Fibroblast of skin of abdomen (primary cell): ENCODE results near the gene ST6GALNAC3.

Experiments
- DNase-seq: peaks from one replicate; pipeline ENCODE4 v3.0.0-alpha.2; 2013

The ST6GALNAC3 gene

GRCh38 chr1:76659171-76659940, 584.8 kb downstream of the ST6GALNAC3 start:
- DNase-seq, result peak; percentile 62

GRCh38 chr1:76661531-76661930, 587.0 kb downstream of the ST6GALNAC3 start:
- no peak for DNase-seq

GRCh38 chr1:76666499-76666898, 592.0 kb downstream of the ST6GALNAC3 start:
- no peak for DNase-seq

GRCh38 chr1:76668046-76668445, 593.5 kb downstream of the ST6GALNAC3 start:
- no peak for DNase-seq

DNA sequence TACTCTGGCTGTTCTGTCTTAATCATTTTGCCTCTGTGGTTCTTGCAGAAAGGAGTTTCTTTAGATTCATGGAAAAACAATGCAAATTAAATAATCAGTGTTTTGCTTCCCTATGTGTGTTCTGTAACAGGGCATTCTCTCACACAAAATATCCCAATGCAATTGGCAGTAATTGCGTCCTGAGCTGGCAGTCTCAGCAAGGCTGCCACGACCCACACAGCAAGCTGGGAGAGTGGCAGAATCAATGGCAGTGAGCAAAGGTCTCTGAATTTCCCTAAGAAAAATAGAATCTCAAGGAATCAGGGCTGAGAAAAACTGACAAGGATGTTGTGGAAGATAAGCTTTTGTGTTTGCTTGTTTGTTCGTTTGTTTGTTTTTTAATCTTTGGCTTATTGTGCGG, 594.6 kb downstream of the ST6GALNAC3 start:
- no peak for DNase-seq

- no peak for DNase-seq
Measured at GRCh38 chr1:76669624-76670315, 595.2 kb downstream of the ST6GALNAC3 start.

GRCh38 chr1:76674689-76675210, 600.2 kb downstream of the ST6GALNAC3 start:
- DNase-seq, result no peak

- no peak for DNase-seq
Measured at GRCh38 chr1:76677416-76678405, 603.2 kb downstream of the ST6GALNAC3 start.

- DNase-seq, result no peak
Measured at GRCh38 chr1:76679534-76680152, 605.1 kb downstream of the ST6GALNAC3 start.

DNA sequence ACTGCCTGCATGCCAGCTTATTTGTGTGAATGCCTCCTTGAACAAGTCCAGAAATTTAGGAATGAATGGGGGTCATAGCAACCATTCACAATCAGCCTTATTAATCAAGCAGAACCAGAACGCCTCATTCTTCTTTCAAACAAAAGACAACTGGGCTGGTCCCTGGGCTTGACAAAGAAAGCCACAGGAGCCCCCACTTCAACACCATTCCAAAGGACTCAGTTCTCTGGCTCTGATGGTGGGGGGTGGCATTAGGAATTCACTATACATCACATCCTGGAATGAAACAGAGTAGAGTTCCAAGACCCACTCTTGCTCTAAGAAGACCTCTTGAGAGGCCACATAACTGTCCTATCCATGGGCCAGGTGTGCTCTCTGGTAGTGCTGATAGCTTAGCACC, 606.1 kb downstream of the ST6GALNAC3 start:
- no peak for DNase-seq

DNA sequence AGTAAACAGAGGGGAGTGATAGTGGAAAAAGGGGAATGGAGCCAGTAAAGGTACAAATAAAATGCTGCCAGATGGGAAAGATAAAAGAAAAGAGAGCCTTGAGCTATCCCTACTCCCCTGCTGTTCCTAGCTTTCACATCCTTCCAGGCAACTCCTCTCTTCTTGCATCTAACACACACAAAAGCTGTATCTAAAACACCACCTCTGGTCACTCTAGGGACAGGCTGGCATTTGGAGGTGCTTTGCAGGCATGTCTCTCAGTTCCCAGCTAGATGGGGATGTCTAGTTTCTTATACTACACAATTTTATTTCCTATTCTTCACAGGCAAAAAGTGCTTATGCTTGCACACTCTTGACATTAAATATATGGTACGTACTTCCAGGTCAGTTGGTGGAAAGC, 607.6 kb downstream of the ST6GALNAC3 start:
- DNase-seq, result no peak
